Measurements from ENCODE around the gene ATXN7L1.
A peak's percentile ranks its signal among the peaks of the same experiment; 100 is the strongest.

DNA sequence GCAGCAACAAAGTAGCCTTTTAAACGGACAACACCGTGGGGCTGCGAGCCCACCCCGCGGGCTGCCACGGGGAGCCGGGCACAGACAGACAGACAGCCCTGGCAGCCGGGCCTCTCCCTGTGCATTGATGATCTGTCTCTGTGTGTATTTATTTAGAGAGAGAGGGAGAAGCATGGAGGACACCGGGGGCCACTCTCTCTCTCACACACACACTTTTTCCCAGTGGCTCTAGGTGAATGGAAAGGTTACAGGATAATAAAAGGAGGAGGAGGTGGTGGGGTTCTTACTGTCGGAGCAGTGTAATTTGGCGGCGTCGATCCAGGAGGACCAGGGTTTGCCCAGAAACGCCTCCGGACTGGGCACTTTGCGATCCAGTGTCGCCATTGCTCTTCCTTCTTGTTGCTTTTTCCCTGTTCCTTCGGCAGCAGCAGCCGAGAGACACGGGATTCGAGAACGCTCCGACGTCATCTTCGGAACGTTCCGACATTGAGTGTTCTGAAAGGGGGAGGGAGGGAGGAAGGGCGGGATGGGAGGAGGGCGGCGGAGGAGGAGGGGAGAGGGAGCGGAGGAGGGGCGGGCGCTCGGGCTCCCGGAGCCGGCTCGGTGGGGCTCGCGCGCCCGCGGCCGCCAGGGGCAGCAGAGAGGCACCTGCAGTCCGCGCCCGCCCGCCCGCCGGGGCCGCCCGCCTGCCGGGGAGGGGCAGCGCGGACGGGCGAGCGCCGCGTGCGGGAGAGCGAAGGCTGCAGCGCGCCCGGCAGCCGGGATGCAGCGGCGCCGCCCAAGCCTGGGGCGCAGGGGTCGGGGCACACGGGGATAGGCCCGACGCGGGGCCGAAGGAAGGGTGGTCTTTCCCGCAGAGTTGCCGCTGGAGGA, at the start of gene ATXN7L1:
- peak; percentile 45 to 80 (median 75) for TF ChIP-seq CTCF (IDR thresholded peaks at IDR 0.05)
- peak; percentile 34 for TF ChIP-seq POLR2A (IDR thresholded peaks at IDR 0.05; ENCODE audit: low read depth)
- TF ChIP-seq POLR2AphosphoS5 (IDR thresholded peaks at IDR 0.05) = peak; percentile 90 to 92
- TF ChIP-seq EP300 (IDR thresholded peaks at IDR 0.05) = peak; percentile 35

Measured in esophagus muscularis mucosa (tissue), 4 donors.